Activated CD4-positive, alpha-beta T cell treated with anti-CD3 and anti-CD28 coated beads, Interleukin-2, amount 50 U/mL, for 4 hours (primary cell): ENCODE data around the gene MAB21L2.

ENCODE experiments used
- DNase-seq, 2 experiments: peaks; one replicate each; pipeline ENCODE4 v3.0.0-alpha.2; 2020

The MAB21L2 gene

DNA sequence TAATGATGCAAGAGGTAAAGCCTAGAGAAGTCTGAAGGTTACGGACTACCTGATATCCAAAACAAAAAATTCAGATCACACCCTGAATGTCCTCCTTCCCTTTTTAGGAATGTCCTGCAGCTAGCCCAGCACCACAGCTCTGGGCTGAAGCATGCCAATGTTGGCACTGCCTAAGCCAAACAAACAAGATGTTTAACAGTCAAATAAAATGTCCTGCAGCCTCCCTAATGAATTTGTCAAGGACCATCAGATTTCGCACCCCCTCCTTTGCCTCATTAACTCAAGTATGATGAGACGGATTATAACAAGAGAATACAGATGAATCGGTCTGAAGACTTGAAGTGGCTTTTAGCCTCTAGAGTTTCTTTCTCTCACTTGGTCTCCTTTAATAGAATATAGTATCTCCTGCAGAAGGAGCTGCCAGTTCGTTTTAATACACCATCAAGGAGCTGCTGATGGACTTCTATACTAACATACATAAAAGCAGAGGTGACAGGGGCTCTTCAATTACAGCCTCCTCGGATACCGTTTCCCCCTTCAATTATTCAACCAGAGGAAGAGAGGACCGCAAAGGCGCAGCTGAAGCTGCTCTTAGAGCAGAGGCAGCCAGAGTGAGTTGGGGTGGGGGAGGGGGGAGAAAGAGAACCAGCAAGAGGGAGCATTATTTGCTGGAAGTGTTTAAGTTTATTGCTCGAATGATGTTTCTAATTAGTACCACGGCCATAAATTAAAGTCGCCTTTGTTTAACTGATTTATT is 3.0 kb upstream of the MAB21L2 start:
- DNase-seq, result no peak

DNA sequence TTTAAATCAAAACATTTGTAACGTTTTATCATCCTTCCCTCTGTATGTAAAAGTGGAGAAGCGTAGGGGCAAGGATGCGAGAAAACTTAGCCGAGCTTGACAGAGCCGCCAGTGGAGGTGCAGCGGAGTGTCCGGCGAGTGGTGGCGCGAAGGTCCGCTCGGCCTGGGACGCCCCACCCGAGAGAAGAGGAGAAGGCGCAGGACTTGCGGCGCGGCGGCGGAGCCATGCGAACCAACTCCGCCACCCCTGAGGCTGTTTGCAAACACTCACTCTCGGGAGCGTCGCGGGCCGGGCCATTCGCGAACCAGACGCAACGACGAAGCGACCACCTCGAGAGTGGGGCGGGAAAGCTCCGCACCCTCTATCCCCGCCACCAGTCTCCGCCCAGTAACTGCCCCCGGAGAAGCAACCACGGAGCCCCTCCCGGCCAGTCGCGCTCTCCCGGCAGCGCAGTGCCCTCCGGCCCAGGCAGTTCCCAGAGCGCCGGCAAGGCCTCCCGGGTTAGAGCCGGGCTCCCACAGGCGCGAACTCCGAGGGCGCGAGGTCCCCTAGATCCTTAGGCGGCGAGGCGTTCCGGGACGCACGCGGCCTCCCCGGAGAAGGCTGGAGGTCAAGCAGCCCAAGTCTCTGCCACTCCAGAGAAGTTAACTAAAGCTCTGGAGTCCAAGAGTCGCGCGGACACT is 2.3 kb upstream of the MAB21L2 start:
- DNase-seq, result no peak

DNA sequence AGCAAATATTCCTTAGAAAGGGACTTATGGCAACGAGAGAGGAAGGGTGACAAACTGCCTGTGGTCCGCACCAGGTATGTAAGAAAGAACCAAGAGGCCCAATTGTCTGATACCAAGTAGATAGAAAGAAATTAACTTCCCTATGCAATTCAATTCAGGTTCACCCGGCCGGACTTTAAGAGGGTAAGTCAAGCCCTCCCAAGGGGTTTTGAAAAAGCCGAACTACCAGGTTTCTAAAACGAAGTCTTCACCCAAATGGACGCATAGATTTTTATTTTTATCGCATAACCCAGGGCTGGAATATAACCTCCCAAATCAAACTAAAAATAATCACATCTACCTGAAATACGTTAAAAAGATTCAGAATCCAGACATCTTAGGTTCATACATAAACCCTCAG is 1.6 kb upstream of the MAB21L2 start:
- DNase-seq, result no peak

DNA sequence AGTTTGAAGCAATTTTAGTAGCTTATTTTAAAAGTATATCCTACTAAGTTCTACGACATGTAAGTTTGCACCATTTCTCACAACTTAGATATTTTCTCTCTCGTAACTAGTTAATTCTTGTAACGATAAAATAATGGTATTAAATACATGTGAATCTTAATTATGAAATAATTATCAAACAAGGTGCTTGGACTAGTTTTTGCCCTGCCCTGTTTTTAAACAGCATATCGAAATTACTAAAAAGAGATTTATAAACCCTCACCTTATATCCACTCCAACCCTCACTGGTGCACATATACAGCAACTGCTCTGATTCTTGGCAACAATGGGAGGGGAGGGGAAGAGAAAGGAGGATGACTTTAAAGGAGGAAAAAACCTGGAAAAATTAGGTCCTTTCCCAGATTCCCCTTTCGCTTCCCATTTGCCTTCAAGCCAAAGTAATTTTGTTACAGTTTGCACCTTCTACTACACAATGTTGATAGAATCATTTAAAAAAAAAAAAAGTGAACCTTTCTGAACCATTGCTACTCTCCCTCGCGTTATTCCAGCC is 820 bp upstream of the MAB21L2 start:
- DNase-seq, result no peak

DNA sequence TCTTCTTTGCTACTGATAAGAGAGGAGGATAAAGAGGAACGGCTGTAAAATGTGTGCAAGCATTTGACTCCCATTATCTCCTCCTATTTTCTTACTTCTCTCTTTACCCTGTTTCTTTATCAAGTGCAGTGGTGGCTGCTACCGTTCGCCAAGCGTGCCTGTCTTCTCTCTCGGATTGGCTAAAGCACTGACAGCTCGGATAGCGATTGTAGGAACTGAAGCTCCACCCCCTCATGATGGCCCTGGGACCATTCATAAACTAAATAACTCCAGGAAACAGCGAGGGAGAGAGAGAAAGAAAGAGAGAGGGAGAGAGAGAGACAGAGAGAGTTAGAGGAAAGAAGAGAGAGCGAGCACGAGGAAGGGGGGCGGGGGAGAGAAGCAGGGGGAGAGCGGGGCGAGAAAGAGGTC is 305 bp upstream of the MAB21L2 start:
- DNase-seq, result no peak

DNA sequence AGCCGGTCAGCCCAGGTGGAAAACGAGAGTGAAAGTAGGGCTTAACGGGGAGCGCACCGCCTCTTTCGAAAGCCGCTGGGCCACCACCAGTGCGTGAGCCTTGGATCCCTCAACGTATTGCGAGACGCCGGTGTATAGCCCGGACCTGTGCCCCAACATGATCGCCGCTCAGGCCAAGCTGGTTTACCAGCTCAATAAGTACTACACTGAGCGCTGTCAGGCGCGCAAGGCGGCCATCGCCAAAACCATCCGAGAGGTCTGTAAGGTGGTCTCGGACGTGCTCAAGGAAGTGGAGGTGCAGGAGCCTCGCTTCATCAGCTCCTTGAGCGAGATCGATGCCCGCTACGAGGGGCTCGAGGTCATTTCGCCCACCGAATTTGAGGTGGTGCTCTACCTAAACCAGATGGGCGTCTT is 929 bp downstream of the MAB21L2 start:
- DNase-seq, result no peak

DNA sequence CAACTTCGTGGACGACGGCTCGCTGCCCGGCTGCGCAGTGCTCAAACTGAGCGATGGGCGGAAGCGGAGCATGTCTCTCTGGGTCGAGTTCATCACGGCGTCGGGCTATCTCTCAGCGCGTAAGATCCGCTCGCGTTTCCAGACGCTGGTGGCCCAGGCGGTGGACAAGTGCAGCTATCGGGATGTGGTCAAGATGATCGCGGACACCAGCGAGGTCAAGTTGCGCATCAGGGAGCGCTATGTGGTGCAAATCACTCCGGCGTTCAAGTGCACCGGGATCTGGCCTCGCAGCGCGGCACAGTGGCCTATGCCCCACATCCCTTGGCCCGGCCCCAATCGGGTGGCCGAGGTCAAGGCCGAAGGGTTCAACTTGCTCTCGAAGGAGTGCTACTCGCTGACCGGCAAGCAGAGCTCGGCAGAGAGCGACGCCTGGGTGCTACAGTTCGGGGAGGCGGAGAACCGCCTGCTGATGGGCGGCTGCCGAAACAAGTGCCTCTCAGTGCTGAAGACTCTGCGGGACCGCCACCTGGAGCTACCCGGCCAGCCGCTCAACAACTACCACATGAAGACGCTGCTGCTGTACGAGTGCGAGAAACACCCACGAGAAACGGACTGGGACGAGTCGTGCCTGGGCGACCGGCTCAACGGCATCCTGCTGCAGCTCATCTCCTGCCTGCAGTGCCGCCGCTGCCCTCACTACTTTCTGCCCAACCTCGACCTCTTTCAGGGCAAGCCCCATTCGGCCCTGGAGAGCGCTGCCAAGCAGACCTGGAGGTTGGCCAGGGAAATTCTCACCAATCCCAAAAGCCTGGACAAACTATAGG is 1.5 kb downstream of the MAB21L2 start:
- DNase-seq, result no peak

DNA sequence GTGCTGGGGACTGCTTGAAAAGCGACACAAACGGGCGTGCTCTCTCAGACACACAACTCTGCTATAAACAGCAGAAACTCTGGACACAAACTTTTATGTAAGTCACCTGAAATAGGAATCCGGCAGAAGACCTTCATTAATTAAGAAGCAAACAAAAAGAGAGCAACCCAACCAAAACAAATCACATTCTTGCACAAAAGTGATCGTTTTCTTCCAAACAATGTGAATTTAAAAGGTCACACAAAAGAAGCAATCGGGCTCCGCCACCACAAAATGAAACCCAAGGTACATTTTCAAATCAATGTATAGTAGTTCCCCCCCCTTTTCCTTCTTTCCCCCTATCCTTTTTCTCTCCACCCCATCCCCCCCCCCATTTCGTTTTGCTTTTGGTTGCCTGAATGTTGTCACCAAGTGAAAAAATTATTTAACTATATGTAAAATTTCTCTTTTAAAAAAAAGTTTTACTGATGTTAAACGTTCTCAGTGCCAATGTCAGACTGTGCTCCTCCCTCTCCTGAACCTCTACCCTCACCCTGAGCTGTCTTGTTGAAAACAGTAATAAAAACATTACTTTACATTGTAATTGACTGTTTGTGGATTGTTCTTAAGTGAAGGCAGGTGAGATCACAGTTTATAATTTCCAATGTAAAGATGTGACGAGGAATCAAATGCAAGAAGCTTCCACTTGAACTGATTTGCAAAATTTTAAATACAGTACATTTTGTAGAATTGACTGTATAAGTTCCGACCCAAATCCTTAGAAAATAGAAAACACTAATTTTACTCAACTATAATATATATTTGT is 2.4 kb downstream of the MAB21L2 start:
- DNase-seq, result no peak

DNA sequence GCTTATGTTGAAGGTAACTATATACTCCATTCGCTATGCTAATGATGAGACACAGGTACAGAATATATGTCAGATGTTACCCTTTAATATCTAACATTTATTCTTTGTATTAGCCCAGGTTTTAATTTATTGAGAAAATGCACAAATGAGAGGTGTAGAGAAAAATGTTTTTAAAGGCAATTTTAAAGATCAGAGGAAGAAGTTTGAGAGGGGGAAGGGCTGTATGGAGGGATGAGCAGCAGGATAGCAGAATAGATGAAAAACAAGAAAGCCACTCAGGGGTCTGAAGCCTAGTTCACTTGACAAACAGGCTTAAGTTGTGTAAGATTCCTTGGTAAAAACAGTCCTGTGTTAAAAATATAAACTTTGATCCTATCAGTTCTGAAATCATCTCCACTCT is 3.7 kb downstream of the MAB21L2 start:
- DNase-seq, result no peak

DNA sequence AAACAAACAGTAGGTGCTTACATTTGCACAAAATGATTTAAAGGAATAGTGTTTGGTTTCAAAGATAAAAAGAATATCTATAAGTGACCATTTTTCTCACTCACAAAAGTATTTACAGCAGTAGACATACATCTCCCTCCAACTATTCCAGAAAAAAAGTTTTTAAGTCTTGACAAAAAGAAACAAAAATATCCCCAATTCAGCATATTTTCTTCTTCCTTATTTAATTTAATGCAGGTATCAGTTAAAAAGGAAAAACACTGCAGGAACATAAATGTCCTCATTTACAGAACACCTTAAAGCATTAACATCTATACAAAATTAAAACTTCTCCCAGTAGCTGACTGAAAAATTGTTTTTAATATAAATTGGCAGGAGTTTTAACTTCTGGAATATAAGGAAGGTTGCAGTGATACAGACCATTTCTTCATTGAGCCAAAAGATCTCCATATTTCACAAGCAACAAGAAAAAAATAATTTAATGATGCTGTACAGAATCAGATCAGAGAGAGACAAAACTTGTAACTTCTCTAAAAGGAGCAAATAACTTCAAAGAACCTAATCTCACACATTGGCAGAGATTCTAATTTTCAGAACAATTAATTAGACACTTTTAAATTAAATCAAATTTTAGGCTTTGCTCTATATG is 4.3 kb downstream of the MAB21L2 start:
- DNase-seq, result no peak

DNA sequence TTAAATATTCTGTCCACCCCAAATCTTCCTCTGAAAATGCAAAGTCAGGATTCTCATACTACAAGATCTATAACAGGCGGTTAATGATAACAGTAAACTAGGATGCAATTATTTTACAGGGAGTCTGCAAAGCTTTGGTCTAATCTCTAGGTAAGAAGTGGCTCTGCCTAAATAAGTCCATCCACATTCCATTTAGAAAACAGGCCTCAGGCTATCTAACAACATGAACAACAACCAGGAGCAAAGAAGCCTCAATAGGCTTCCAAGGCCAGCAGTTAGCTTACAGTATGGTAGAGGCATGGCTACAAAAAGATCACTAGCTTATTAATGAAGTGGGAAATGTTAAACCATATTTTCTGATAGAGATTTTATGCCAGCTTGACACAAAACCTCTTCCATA is 6.4 kb downstream of the MAB21L2 start:
- no peak for DNase-seq

DNA sequence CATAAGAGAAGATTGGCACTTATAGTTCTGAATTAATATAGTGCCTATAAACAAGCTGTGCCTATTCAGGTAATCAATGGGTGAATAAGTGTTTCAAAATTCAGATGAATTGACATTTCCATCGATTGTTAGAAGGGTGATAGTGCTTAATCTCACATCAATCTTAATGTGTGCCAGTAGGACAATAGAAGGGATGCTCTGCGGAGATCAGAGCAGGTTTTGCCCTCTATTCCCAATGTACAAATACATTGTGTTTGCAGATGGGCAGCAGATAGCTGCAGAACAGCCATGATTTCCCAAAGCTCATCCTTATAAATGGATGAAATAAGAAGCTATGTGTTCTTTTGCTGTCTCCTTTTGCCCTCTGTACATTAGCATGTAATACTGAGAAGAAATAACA is 7.2 kb downstream of the MAB21L2 start:
- no peak for DNase-seq

DNA sequence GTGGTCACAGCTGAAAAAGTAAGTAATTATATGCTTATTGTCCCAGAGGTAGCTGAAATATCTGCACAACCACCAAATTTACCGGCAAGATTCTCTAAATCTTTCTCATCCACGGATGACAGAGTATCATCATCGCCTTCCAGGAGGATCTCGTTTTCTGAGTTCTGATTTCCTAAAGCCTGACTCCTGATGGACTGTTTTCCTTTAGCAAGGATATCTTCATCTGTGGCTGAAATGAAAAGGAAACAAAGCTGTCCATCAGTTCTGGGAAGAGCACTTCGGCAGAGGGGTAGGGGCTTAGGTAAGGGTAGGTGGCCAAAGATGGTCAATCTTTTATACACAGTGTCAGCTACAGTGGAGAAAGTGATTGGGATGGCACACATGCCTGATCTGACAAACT is 8.7 kb downstream of the MAB21L2 start:
- no peak for DNase-seq

DNA sequence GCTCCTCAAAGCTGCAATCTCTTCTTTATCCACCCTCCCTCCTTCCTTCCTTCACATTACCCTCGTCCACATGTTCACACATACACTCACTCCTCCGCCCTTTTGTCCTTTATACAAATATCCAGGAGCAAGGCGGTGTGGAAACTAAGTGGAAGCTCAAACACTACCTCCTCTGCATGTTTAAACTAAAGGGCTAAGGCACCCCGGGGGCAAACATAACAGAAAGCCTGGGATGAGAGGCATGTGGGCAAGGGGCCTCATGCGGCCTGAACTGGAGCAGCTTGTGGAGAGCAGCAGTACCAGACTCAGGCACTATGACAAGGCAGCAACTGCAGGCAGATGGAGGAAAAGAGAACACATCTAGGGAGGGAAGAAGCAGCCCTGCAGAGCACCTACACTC is 9.5 kb downstream of the MAB21L2 start:
- DNase-seq, result no peak

DNA sequence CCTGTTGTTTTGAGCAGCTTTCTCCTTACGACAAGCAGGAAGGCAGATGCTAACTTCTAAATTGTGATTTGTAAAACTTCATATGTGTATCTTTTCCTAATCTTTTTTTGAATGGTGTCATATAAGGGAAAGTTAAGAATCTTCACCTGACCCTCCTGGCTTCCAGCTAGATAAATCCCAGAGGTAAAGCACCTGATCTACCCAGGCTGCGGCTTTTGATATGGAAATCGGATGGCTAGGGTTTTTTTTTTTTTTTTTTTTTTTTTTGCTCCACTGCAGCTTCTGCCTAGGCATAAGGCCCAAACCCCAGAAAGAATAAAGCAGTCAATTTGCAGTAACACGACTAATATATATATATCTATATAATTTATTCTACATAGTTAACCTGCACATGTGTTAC is 10.0 kb downstream of the MAB21L2 start:
- no peak for DNase-seq

DNA sequence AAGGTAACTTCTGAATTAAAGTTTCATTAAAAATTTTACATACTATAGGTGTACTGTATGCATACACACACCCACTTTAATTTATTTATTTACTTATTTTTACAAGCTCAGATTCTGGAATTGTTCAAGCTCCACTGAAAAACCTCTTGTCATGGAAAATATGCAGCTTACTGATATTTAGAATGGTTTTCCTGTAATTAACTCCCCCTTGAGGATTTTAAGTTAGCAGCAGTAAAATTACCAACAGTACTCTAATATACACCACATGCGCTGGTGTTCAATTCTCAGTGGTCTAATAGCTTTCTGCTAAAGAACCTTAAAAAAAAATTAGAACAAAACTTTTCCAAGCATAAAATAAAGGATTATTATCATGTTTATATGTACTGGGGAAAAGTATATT is 12.0 kb downstream of the MAB21L2 start:
- DNase-seq, result no peak

DNA sequence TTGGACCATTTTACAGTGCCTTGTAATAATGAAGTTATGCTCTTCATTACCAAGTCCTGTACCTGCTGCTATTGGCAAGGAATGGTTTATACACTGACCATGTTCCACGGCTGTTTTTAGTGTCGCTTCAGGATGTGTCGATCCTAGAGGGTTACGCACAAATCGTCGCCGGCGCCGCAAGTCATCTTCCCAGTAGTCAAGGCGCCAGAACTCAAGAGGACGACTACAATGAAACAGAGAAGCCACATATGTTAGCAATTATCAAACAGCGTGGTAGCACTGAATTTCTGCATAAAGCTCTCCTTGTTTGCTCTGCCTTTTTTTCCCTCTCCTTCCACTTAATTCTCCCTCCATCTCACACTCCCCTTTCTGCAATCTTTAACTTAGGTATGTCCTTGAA is 17.0 kb downstream of the MAB21L2 start:
- DNase-seq, result no peak

DNA sequence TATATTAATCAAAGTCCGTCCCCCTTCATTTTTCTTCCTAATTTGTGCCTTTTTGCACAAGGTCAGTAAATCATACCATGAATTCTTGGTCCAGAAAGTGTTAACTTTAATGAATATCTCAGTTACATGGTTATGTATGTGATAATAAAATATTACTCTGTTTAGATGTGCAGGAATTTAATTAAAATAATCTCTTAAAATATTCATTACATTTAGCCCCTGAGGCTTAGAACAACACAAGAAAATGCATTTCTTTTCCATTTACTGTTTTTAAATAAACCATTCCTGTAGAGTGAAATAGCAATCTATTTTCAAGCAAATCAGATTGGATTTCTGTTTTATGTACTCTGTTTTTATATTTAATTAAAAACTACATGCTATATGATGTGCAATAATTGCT is 17.6 kb downstream of the MAB21L2 start:
- no peak for DNase-seq

DNA sequence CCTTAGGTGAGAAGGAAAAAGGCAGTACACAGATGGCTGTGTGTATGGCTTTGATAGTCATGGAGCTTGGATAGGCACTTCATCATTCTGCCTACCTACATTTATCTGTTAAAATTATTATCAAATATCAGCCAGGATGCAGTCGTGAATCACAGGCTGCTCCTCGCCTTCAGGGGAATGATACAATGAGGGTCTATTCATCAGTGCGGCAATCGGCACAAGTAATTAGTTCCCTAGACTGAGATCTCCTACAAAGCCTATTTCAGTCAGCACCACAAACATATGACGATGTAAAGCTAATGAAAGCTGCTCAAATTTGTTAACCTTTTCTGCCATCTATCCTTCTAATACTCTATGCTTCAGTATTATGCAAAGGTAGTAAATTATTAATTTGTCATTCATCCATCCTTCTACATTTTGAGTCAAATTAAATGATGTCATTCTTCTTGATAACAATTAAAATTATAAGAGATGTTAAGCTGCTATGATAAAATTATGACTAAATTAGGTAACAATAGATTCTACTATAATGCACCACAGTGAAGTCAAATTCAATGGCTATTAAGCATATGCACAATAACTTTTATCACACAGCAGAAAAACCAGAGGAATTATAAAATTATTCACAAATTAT is 19.0 kb downstream of the MAB21L2 start:
- no peak for DNase-seq

DNA sequence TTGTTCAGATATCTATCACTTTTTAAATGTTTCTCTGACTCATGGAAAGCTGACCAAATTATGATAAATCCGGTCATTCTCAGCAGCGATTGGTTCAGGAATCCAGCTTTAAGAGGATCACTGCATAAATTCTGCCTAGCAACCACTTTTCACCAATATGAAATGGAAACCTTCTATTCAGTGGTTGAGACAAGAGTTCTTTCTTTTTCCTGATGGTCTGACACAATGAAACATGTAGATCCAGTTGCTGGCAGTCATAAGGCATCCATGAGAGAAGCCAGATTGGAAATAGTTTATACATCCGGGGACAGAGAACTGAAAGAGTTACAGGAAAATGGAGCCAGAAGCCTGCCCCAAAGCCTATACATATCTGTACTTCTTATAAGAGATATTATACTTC is 27.2 kb downstream of the MAB21L2 start:
- no peak for DNase-seq

DNA sequence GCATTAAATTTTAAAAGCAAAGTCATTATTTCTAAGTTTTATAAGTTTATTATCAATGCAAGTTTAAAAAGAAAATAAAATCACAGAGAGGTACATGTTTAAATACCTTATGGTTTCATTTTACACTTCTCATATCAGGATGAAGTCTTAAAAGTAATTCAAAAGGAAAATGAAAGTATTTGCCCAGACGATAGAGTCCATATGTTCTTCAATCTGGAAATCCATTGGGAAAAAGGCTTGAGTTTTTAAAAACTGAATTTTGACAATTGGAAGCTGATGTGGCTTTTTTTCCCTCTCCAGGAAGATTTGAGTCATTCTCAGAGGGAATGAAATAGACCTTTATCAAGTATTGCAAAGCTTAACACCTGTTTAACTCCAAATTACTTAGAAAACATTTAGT is 37.1 kb downstream of the MAB21L2 start:
- DNase-seq, result no peak

DNA sequence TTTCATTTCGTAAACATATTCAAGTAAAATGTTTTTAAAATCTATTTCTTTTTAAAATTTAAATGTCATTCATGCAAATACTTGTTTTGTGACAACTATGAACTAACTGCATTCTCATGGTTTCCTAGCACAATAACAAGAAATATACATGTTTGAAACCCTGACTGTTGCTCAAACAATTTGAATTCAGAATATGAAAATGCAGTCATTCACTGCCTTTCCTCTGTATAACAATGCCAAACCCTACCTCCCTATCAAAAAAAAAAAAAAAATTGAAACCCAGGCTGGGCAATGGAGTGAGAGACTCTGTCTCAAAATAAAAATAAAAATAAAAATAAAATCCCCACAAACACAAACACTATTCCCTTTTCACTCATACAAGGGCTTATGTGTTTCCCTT is 42.1 kb downstream of the MAB21L2 start:
- no peak for DNase-seq
